Measurements from ENCODE around the gene SEC23A. TPM values are rescaled to one million over a fixed set of nuclear protein-coding genes. Genes with fewer than 3 reads are reported as not detected.

The SEC23A gene
- total and polyA plus RNA-seq, 2 of the 13 experiments (the other 11 are each of a cell fraction or from before 2014, with no cell fraction given), result 403 to 887 TPM

DNA sequence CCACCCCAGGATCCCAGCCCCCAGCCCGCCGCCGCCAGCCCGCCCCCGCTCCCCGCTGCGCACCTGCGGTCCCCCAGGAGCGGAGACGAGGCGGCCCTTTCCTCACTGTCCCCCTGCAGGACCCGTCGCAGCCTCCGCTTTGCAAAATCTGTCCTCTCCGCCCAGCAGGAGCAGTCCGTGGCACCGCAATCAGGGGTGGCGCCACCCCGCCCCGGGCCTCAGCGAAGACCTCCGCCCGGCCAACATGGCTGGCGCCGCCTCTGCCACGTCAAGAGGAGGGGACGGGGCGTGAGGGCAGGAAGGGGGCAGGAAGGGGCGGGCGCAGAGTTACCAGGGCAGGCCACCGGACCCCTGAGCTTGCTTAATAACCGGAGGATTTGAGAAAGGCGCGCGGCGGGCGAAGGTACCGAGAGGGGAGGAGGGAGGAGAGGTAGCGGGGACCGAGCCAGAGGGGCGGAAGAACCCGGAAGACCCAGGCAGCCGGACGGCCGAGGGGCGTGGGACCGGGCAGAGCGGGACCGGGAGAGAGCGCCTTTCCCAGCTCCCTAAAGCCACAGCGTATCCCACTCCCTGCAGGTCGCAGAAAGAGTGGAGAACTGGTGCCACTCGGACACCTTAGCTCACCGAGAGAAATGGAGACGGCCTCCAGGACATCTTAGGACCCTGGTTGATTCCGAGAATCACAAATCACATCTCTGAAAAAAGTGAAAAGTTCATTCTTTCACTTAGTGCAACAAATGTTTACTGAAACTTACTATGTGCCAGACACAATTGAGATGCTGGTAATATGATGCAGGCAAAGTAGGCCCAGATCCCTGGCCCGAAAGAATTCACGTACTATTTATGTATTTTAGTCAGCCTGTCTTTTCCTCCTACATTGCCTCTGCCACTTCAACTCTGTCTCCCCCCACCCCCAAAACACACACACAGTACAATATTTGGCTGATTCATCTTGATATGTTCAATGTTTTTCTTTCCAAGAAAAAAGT is at the start of gene SEC23A (continued):
- TF ChIP-seq TBX3 (IDR thresholded peaks at IDR 0.05; ENCODE audit: borderline replicate concordance) (peak; percentile 58), ZNF34 (CRISPR knock-in tag; IDR thresholded peaks at IDR 0.05; ENCODE audit: borderline replicate concordance) (peak; percentile 98), ZNF260 (CRISPR knock-in tag; IDR thresholded peaks at IDR 0.05; ENCODE audit: borderline replicate concordance, low read depth) (peak; percentile 97), CCAR2 (optimal IDR thresholded peaks at IDR 0.05; ENCODE audit: low read depth, low read length) (peak; percentile 78), NRL (CRISPR knock-in tag; IDR thresholded peaks at IDR 0.05; ENCODE audit: borderline replicate concordance) (peak; percentile 100), ZNF121 (CRISPR knock-in tag; IDR thresholded peaks at IDR 0.05) (peak; percentile 98), DNMT1 (CRISPR knock-in tag; IDR thresholded peaks at IDR 0.05) (peak; percentile 96), PRMT3 (CRISPR knock-in tag; IDR thresholded peaks at IDR 0.05; ENCODE audit: borderline replicate concordance, low read depth) (peak; percentile 88; the same call in 1 of the 2 replicates), ZNF790 (CRISPR knock-in tag; IDR thresholded peaks at IDR 0.05; ENCODE audit: borderline replicate concordance) (peak; percentile 85), ZMYM3 (CRISPR knock-in tag; IDR thresholded peaks at IDR 0.05) (peak; percentile 86), PHB2 (IDR thresholded peaks at IDR 0.05; ENCODE audit: partially characterized antibody) (no peak), ZMAT3 (CRISPR knock-in tag; conservative IDR thresholded peaks at IDR 0.05) (peak; percentile 100), MEIS1 (CRISPR knock-in tag; IDR thresholded peaks at IDR 0.05; ENCODE audit: borderline replicate concordance) (peak; percentile 98), ZFP36 (IDR thresholded peaks at IDR 0.05; ENCODE audit: borderline replicate concordance, low read depth, low read length, partially characterized antibody) (peak; percentile 2), HNF4G (IDR thresholded peaks at IDR 0.05; ENCODE audit: borderline replicate concordance, low read depth, low read length) (0 out of 2 replicates have a peak, but pooled peaks have one; percentile 61), HNF4G (CRISPR knock-in tag; IDR thresholded peaks at IDR 0.05; ENCODE audit: borderline replicate concordance, low read depth) (peak; percentile 97), NFYC (CRISPR knock-in tag; IDR thresholded peaks at IDR 0.05) (peak; percentile 73), HIVEP1 (CRISPR knock-in tag; IDR thresholded peaks at IDR 0.05) (peak; percentile 98), NR1H2 (CRISPR knock-in tag; IDR thresholded peaks at IDR 0.05; ENCODE audit: borderline replicate concordance, low read depth) (peak; percentile 86; the same call in 1 of the 2 replicates), ZNF530 (CRISPR knock-in tag; IDR thresholded peaks at IDR 0.05; ENCODE audit: low read depth) (no peak), ZSCAN30 (CRISPR knock-in tag; IDR thresholded peaks at IDR 0.05) (peak; percentile 97), REXO4 (CRISPR knock-in tag; IDR thresholded peaks at IDR 0.05; ENCODE audit: borderline replicate concordance) (peak; percentile 83)
- TF ChIP-seq, protein P1, sequence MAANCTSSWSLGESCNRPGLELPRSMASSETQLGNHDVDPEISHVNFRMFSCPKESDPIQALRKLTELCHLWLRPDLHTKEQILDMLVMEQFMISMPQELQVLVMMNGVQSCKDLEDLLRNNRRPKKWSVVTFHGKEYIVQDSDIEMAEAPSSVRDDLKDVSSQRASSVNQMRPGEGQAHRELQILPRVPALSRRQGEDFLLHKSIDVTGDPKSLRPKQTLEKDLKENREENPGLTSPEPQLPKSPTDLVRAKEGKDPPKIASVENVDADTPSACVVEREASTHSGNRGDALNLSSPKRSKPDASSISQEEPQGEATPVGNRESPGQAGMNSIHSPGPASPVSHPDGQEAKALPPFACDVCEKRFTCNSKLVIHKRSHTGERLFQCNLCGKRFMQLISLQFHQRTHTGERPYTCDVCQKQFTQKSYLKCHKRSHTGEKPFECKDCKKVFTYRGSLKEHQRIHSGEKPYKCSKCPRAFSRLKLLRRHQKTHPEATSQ (CRISPR knock-in tag; IDR thresholded peaks at IDR 0.05; ENCODE audit: borderline replicate concordance), result peak; percentile 99
- TF ChIP-seq, protein P2, sequence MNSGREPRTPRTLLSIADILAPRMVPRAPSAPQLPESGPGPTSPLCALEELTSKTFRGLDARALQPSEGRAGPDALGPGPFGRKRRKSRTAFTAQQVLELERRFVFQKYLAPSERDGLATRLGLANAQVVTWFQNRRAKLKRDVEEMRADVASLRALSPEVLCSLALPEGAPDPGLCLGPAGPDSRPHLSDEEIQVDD (CRISPR knock-in tag; IDR thresholded peaks at IDR 0.05; ENCODE audit: borderline replicate concordance), result peak; percentile 88
- TF ChIP-seq, protein P3, sequence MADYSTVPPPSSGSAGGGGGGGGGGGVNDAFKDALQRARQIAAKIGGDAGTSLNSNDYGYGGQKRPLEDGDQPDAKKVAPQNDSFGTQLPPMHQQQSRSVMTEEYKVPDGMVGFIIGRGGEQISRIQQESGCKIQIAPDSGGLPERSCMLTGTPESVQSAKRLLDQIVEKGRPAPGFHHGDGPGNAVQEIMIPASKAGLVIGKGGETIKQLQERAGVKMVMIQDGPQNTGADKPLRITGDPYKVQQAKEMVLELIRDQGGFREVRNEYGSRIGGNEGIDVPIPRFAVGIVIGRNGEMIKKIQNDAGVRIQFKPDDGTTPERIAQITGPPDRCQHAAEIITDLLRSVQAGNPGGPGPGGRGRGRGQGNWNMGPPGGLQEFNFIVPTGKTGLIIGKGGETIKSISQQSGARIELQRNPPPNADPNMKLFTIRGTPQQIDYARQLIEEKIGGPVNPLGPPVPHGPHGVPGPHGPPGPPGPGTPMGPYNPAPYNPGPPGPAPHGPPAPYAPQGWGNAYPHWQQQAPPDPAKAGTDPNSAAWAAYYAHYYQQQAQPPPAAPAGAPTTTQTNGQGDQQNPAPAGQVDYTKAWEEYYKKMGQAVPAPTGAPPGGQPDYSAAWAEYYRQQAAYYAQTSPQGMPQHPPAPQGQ (CRISPR knock-in tag; IDR thresholded peaks at IDR 0.05; ENCODE audit: borderline replicate concordance), result peak; percentile 80; the same call in 1 of the 2 replicates
